ENCODE data around the gene BST1.

Gene BST1

GRCh38 chr4:15668566-15669435, 34.1 kb upstream of the BST1 start:
- Histone ChIP-seq H2AK5ac (ENCODE audit: low read length) (no peak overlapping the region), H3K36me3 (ENCODE audit: control insufficient read depth in 1 of 2, insufficient read depth in 2 of 2, low read length in 2 of 2) (peaks cover 6% of the 10 kb centered on the region in 2 experiments), H3K27me3 (ENCODE audit: insufficient read depth, low read length) (no peaks in the 10 kb centered on the region), H4K91ac (ENCODE audit: low read depth, low read length) (no peak overlapping the region), H3K27ac (ENCODE audit: low read depth, low read length) (no peak overlapping the region), H3K4me1 (ENCODE audit: control insufficient read depth in 1 of 2, insufficient read depth in 2 of 2, low read length in 2 of 2) (peaks cover 0 to 4% of the 10 kb centered on the region in 2 experiments), H2BK12ac (ENCODE audit: low read length) (no peak overlapping the region), H2AFZ (ENCODE audit: insufficient read depth, low read length, poor library complexity) (no peak overlapping the region), H3K4ac (ENCODE audit: low read depth, low read length) (no peak overlapping the region), H3K23ac (ENCODE audit: low read length) (no peak overlapping the region), H3K9ac (ENCODE audit: low read length) (no peak overlapping the region), H3K4me2 (ENCODE audit: low read length) (no peak overlapping the region), H4K8ac (ENCODE audit: low read depth, low read length) (no peak overlapping the region), H2BK120ac (ENCODE audit: insufficient read depth, low read length, poor library complexity) (no peak overlapping the region), H3K79me2 (ENCODE audit: control insufficient read depth, insufficient read depth, low read length, poor library complexity) (no peaks in the 10 kb centered on the region), H4K12ac (ENCODE audit: low read depth, low read length) (no peak overlapping the region), H3K79me1 (ENCODE audit: low read length) (no peaks in the 10 kb centered on the region), H2BK5ac (ENCODE audit: low read depth, low read length, poor library complexity) (no peak overlapping the region), H3K14ac (ENCODE audit: low read length) (no peak overlapping the region), H3K9me3 (ENCODE audit: insufficient read depth, low read depth, low read length) (no peaks in the 10 kb centered on the region), H3K18ac (ENCODE audit: low read length) (no peak overlapping the region), H3K4me3 (ENCODE audit: low read depth, low read length) (no peak overlapping the region)
- WGBS (ENCODE audit: extremely low coverage, insufficient coverage, insufficient read length): no CpG with 5 or more reads among the region's 1 CpG
- peak; percentile 56 to 79 for DNase-seq

GRCh38 chr4:15670576-15670975, 32.3 kb upstream of the BST1 start:
- no peak overlapping the region for H2BK120ac ChIP-seq (ENCODE audit: insufficient read depth, low read length, poor library complexity)
- H4K91ac ChIP-seq (ENCODE audit: low read depth, low read length): no peak overlapping the region
- no peak overlapping the region for H3K14ac ChIP-seq (ENCODE audit: low read length)
- H4K8ac ChIP-seq (ENCODE audit: low read depth, low read length): no peak overlapping the region
- H3K4ac ChIP-seq (ENCODE audit: low read depth, low read length): no peak overlapping the region
- H3K4me2 ChIP-seq (ENCODE audit: low read length): no peak overlapping the region
- peaks cover 2% of the 10 kb centered on the region for H3K79me2 ChIP-seq (ENCODE audit: control insufficient read depth, insufficient read depth, low read length, poor library complexity)
- no peak overlapping the region for H2AK5ac ChIP-seq (ENCODE audit: low read length)
- WGBS (ENCODE audit: extremely low coverage, insufficient coverage, insufficient read length): no CpG with 5 or more reads among the region's 3 CpGs
- H2BK5ac ChIP-seq (ENCODE audit: low read depth, low read length, poor library complexity): no peak overlapping the region
- no peak overlapping the region for H2BK12ac ChIP-seq (ENCODE audit: low read length)
- no peak overlapping the region for H3K18ac ChIP-seq (ENCODE audit: low read length)
- no peaks in the 10 kb centered on the region for H3K9me3 ChIP-seq (ENCODE audit: insufficient read depth, low read depth, low read length)
- no peak overlapping the region for H2AFZ ChIP-seq (ENCODE audit: insufficient read depth, low read length, poor library complexity)
- peaks cover 0 to 4% of the 10 kb centered on the region in 2 experiments for H3K4me1 ChIP-seq (ENCODE audit: control insufficient read depth in 1 of 2, insufficient read depth in 2 of 2, low read length in 2 of 2)
- H3K23ac ChIP-seq (ENCODE audit: low read length): no peak overlapping the region
- no peak overlapping the region for H3K9ac ChIP-seq (ENCODE audit: low read length)
- no peak overlapping the region for H3K4me3 ChIP-seq (ENCODE audit: low read depth, low read length)
- no peaks in the 10 kb centered on the region for H3K27me3 ChIP-seq (ENCODE audit: insufficient read depth, low read length)
- H3K36me3 ChIP-seq (ENCODE audit: control insufficient read depth in 1 of 2, insufficient read depth in 2 of 2, low read length in 2 of 2): peaks cover 6% of the 10 kb centered on the region in 2 experiments
- DNase-seq: peak in 1 of 2 donors; percentile 63
- H3K79me1 ChIP-seq (ENCODE audit: low read length): no peaks in the 10 kb centered on the region
- no peak overlapping the region for H3K27ac ChIP-seq (ENCODE audit: low read depth, low read length)
- H4K12ac ChIP-seq (ENCODE audit: low read depth, low read length): no peak overlapping the region

GRCh38 chr4:15672101-15672500, 30.8 kb upstream of the BST1 start:
- H3K23ac ChIP-seq (ENCODE audit: low read length): no peak overlapping the region

GRCh38 chr4:15673337-15673736, 29.5 kb upstream of the BST1 start:
- Histone ChIP-seq H4K91ac (ENCODE audit: low read depth, low read length) (no peak overlapping the region), H2BK12ac (ENCODE audit: low read length) (no peak overlapping the region), H4K12ac (ENCODE audit: low read depth, low read length) (peak overlapping the region; percentile 18), H3K4me2 (ENCODE audit: low read length) (no peak overlapping the region), H2AFZ (ENCODE audit: insufficient read depth, low read length, poor library complexity) (no peak overlapping the region), H3K79me2 (ENCODE audit: control insufficient read depth, insufficient read depth, low read length, poor library complexity) (peaks cover 3% of the 10 kb centered on the region), H2AK5ac (ENCODE audit: low read length) (no peak overlapping the region), H3K79me1 (ENCODE audit: low read length) (no peaks in the 10 kb centered on the region), H3K14ac (ENCODE audit: low read length) (no peak overlapping the region), H3K27me3 (ENCODE audit: insufficient read depth, low read length) (no peaks in the 10 kb centered on the region), H3K4me3 (ENCODE audit: low read depth, low read length) (no peak overlapping the region), H3K9me3 (ENCODE audit: insufficient read depth, low read depth, low read length) (no peaks in the 10 kb centered on the region), H4K8ac (ENCODE audit: low read depth, low read length) (no peak overlapping the region), H3K36me3 (ENCODE audit: control insufficient read depth in 1 of 2, insufficient read depth in 2 of 2, low read length in 2 of 2) (no peaks in the 10 kb centered on the region), H3K4ac (ENCODE audit: low read depth, low read length) (peak overlapping the region; percentile 83), H3K23ac (ENCODE audit: low read length) (no peak overlapping the region), H2BK120ac (ENCODE audit: insufficient read depth, low read length, poor library complexity) (no peak overlapping the region), H3K4me1 (ENCODE audit: control insufficient read depth in 1 of 2, insufficient read depth in 2 of 2, low read length in 2 of 2) (peaks cover 0 to 4% of the 10 kb centered on the region in 2 experiments), H3K27ac (ENCODE audit: low read depth, low read length) (no peak overlapping the region), H3K9ac (ENCODE audit: low read length) (no peak overlapping the region), H3K18ac (ENCODE audit: low read length) (no peak overlapping the region), H2BK5ac (ENCODE audit: low read depth, low read length, poor library complexity) (no peak overlapping the region)
- peak in 1 of 2 donors; percentile 52 for DNase-seq
- WGBS (ENCODE audit: extremely low coverage, insufficient coverage, insufficient read length): no CpG with 5 or more reads among the region's 1 CpG

More at GRCh38 chr4:15672101-15672500, 30.8 kb upstream of the BST1 start:
- Histone ChIP-seq H3K27ac (ENCODE audit: low read depth, low read length) (no peak overlapping the region), H4K91ac (ENCODE audit: low read depth, low read length) (no peak overlapping the region), H3K79me1 (ENCODE audit: low read length) (no peaks in the 10 kb centered on the region), H2BK120ac (ENCODE audit: insufficient read depth, low read length, poor library complexity) (no peak overlapping the region), H2AK5ac (ENCODE audit: low read length) (no peak overlapping the region), H3K36me3 (ENCODE audit: control insufficient read depth in 1 of 2, insufficient read depth in 2 of 2, low read length in 2 of 2) (peaks cover 2% of the 10 kb centered on the region in 2 experiments), H3K4me3 (ENCODE audit: low read depth, low read length) (no peak overlapping the region), H4K8ac (ENCODE audit: low read depth, low read length) (no peak overlapping the region), H3K4me1 (ENCODE audit: control insufficient read depth in 1 of 2, insufficient read depth in 2 of 2, low read length in 2 of 2) (no peaks in the 10 kb centered on the region), H3K79me2 (ENCODE audit: control insufficient read depth, insufficient read depth, low read length, poor library complexity) (peaks cover 3% of the 10 kb centered on the region), H2AFZ (ENCODE audit: insufficient read depth, low read length, poor library complexity) (no peak overlapping the region), H4K12ac (ENCODE audit: low read depth, low read length) (no peak overlapping the region), H3K14ac (ENCODE audit: low read length) (no peak overlapping the region), H3K4ac (ENCODE audit: low read depth, low read length) (no peak overlapping the region), H3K18ac (ENCODE audit: low read length) (no peak overlapping the region), H2BK5ac (ENCODE audit: low read depth, low read length, poor library complexity) (no peak overlapping the region), H3K9ac (ENCODE audit: low read length) (no peak overlapping the region), H3K4me2 (ENCODE audit: low read length) (no peak overlapping the region), H2BK12ac (ENCODE audit: low read length) (no peak overlapping the region), H3K27me3 (ENCODE audit: insufficient read depth, low read length) (no peaks in the 10 kb centered on the region), H3K9me3 (ENCODE audit: insufficient read depth, low read depth, low read length) (no peaks in the 10 kb centered on the region)
- peak; percentile 68 to 93 for DNase-seq
- no CpG with 5 or more reads among the region's 3 CpGs for WGBS (ENCODE audit: extremely low coverage, insufficient coverage, insufficient read length)

Measured in trophoblast cell (in vitro differentiated cells and primary cell).